Activated T-cell treated with anti-CD3 and anti-CD28 coated beads for 48 hours (primary cell): ENCODE results near the gene EIF2S1.
"Not testable (repeated sequence)": the region's sequence is repeated elsewhere in the genome, so short reads cannot be mapped to it uniquely, and the experiment has no call there.

ENCODE experiments used
- DNase-seq: peaks from one replicate; pipeline ENCODE4 v3.0.0-alpha.2; 2020; ENCODE audit warnings: low read depth

EIF2S1 gene

DNA sequence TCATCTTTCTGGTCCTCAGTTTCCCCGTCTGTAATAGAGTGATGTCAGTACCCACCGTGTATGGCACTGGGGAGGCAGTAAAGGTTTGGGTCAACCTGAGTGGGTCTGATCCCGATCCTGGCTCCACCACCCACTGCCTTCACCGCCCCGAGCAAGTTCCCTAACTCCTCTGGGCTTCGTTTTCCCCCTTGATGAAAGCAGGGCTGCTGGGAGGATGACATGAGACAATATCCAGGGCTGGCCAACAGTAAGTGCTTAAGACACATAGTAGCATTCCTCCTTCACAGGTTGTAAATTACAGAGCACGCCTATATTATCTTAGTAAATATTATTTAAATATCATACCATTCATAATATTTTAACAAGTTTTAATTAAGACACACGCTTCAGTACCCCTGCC is 51.2 kb downstream of the EIF2S1 start:
- DNase-seq: no peak

DNA sequence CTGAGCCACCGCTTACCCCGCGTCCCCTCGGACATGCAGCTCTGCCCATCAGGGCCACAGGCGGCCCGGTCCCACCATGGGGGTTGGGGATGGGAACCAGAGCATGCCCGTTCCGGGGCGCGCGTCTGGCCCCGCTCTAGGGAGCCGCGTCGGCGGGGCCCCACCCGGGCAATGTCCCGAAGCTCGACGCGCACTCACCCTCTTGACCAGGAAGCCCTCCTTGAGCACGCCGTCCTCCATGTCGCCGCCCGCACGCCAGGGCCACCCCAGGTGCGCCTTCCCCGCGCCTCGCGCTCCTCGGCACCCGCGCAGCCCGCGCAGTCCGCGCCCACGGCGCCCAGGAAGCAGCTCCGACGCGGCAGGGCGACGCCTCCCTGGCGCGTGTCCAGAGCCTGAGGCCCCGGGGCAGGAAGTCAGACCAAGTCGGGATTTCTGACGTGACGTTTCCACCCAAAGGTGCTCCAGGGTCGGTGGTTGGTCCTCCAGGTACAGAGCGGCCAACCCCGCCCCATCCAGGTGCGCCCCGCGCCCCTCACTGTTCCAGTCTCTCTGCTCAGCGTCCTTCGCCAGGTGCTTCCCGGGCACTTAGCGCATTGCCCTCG is 51.8 kb downstream of the EIF2S1 start, which contains the start of gene PLEK2:
Gene PLEK2 (minus strand): TSS at position 346 of the 602 bp plus-strand sequence. CDS start 106 bp downstream, at position 240.
- DNase-seq: peak; percentile 45

GRCh38 chr14:67413806-67414769 is 54.0 kb downstream of the EIF2S1 start:
- DNase-seq: peak; percentile 48

- DNase-seq: not testable (repeated sequence)
These were observed 55.5 kb downstream of the EIF2S1 start for GRCh38 chr14:67415610-67416009.

DNA sequence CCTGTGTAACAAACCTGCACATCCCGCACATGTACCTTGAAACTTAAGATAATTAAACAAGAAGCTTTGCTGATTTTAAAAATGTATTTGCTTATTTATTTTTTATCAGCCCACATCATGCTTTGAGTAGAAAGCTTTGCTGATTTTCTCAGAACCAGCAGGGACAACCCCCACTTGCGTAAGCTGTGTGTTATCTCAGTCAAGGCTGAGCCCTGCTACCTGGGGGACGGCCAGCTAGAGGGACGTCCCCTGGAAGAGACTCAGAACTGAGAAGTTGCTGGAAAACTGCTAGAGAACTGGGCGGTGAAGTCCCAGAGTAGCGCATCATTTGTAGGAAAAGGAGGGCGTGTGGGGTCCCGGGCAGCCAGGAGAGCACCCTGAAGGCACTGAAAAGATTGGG is 56.0 kb downstream of the EIF2S1 start:
- no peak for DNase-seq

DNA sequence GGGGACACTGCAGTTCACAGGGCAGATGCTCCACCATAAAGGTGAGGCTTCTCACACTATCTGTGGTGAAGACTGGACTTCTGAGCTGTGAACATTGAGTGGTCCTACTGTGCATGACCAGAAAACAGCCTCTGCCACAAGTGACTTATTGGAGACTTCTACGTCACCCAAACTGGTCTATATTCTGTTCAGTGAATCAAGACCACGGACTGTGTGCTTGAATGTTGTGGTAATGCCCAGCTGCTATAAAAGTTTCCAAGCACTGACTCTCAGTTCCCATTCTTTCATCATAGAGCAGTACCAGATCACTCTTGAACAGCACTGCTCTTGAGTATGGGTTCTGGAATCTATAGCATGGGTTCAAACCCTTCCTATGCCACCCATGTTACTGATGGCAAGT is 56.7 kb downstream of the EIF2S1 start:
- no peak for DNase-seq

GRCh38 chr14:67417633-67418032 is 57.5 kb downstream of the EIF2S1 start:
- no peak for DNase-seq

- DNase-seq: no peak
These were observed 58.5 kb downstream of the EIF2S1 start for GRCh38 chr14:67418401-67419191.

GRCh38 chr14:67420102-67420739 is 60.1 kb downstream of the EIF2S1 start:
- peak; percentile 23 for DNase-seq

- DNase-seq: no peak
These were observed 61.5 kb downstream of the EIF2S1 start for GRCh38 chr14:67421356-67422224.

- no peak for DNase-seq
These were observed 63.3 kb downstream of the EIF2S1 start for GRCh38 chr14:67423424-67423823.

- no peak for DNase-seq
These were observed 64.4 kb downstream of the EIF2S1 start for GRCh38 chr14:67424539-67424938.

- no peak for DNase-seq
These were observed 65.5 kb downstream of the EIF2S1 start for GRCh38 chr14:67425608-67426007.

GRCh38 chr14:67426161-67426560 is 66.0 kb downstream of the EIF2S1 start:
- no peak for DNase-seq

DNA sequence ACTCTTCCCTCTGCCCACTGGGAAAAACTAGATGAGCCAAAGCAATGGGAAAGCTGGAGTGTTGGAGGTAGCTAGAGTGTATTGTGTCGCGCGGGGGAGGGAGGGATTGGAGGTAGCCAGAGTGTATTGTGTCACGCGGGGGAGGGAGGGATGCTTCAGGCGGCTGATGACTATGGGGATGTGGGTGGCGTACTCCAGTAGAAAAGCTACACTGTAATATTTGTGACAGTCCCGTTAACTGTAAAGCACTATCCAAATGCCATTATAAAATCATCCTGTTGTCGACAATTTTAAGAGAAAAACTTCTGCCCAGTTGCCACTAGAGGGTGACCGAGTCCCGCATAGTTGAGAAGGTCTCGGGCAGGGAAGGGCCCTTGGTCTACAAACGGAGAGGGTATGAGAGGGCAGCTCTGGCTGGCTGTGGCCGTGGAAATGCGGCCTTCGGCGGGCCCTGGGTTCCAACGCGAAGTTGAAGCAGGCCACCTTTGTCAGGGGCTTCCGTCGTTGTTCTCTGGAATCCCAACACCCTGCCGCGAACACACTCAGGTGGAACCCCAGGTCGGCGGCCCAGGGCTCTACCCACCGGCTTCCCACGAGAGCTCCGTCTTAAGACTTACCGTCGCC is 67.0 kb downstream of the EIF2S1 start:
- DNase-seq: peak; percentile 60

DNA sequence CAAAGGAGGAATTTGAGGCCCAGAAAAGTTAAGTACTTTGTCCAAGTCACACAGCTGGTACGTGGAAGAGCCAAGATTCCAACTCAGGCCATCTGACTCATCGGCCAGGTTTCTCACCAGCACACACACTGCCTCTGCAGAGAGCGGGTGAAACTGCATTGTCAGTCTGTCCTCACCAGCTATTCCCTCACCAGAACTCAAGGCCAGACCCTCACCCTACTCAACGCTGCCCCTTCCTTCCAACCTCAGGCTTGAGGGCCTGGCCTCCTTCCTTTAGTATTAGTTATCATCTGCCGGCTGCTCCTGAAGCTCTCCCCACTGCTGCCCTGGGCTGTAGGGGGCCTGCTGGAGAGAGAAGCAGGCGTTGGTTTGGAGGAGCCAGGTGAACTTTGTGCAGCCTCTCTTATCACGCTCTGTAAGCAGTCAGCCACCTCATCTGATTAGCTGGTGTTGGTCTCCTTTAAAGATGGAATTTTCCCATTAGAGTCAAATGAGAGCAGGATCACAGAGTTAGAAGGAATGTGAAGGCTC is 68.4 kb downstream of the EIF2S1 start:
- DNase-seq: no peak

DNA sequence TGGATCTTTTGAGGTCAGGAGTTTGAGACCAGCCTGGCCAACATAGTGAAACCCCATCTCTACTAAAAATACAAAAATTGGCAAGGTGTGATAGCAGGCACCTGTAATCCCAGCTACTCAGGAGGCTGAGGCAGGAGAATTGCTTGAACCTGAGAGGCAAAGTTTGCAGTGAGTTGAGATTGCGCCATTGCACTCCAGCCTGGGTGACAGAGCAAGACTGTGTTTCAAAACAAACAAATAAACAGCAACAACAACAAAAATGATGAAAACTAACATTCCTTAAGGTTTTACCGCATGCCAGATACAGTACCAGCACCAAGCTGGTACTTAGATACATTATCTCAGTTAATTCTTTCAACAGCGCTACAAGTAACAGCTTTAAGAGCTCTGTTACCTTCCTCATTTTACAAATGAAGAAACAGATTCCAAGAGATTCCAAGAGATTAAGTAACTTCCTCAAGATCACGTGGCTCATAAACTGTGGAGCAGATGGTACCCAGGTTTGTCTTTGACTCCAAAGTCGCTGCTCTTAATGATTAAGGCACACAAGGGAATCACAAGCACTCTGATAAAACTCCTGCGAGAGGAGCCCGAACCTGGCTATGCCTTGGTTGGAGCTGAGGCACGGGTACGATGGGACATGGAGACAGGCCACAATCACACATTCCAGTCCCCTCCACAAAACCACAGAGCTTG is 69.5 kb downstream of the EIF2S1 start:
- DNase-seq: no peak

DNA sequence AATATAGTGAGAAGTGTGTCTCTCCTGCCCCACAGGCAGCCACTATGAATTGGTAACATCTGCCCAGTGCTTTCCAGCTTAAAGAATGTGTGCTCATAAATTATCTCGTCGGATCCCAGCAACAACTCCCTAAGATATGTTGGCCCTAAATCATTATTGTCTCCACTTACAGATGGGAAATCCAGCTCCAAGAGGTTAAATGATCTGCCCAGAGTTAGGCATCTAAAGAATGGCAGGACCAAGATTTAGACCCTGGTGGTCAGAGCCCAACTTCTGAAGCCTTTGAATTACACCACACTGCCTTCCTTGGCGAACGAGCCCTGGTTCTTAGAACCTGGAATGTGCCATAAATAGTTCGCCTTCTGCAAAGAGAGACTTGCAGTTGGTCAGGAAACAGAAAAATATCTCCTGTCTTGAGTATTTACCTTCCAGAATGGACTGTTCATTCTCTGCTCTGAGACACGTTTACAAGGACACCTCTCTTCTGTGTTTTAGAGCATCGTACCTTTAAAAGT is 72.0 kb downstream of the EIF2S1 start:
- DNase-seq: no peak

DNA sequence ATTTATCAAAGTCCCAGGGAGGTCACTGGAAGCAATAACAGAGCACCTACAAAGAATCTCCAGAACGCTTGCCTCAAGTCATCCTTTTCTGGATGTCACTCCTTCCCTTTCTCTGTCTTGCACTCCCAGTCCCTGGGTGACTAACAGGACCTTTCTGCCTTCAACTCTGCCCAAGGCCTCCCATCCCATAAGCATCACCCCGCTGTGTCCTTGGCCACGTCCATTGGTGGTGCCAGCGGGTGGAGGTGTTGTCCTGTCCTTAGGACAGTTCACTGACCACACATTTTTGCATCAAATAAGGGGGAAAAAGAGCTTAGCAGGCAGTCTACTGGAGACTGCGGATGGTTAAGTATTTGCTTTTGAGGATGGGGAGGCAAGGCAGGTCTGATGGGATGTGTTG is 75.5 kb downstream of the EIF2S1 start:
- no peak for DNase-seq
